HepG2 (cell line): ENCODE results near the gene TRIM69. TPM values are rescaled to one million over a fixed set of nuclear protein-coding genes. Genes with fewer than 3 reads are reported as not detected.

Experiments used
- ARNTL ChIP-seq: sonication (generic); formaldehyde crosslinking; IDR thresholded peaks from 2 replicates; pipeline ENCODE4 v1.4.0; 2020; ENCODE audit warnings: mild to moderate bottlenecking, missing genetic modification reagents
- CAMTA2 ChIP-seq: sonication (generic); formaldehyde crosslinking; IDR thresholded peaks from 2 replicates; pipeline ENCODE4 v1.4.0; 2020; ENCODE audit warnings: mild to moderate bottlenecking, missing genetic modification reagents, borderline replicate concordance
- HDAC1 ChIP-seq: sonication (generic); formaldehyde crosslinking; IDR thresholded peaks from 2 replicates; pipeline ENCODE4 v1.5.1; 2020; ENCODE audit warnings: mild to moderate bottlenecking, missing genetic modification reagents
- HNRNPH1 ChIP-seq: fragments of 200-400 bp; formaldehyde crosslinking; optimal IDR thresholded peaks from 2 replicates; pipeline ENCODE3; 2017; ENCODE audit warnings: mild to moderate bottlenecking, low read depth, low read length
- HOXA3 ChIP-seq: sonication (generic); formaldehyde crosslinking; IDR thresholded peaks from 2 replicates; pipeline ENCODE4 v1.5.0; 2020; ENCODE audit warnings: missing genetic modification reagents
- KDM5B ChIP-seq: sonication (generic); formaldehyde crosslinking; IDR thresholded peaks from 2 replicates; pipeline ENCODE4 v1.4.0; 2020; ENCODE audit warnings: missing genetic modification reagents, mild to moderate bottlenecking, borderline replicate concordance
- KMT2B ChIP-seq: IDR thresholded peaks from 2 replicates; pipeline ENCODE4 v1.6.1; 2016; ENCODE audit warnings: missing genetic modification reagents, missing compliant biosample characterization
- NR2F1 ChIP-seq, 2 experiments: fragments of 450-650 bp in 1 of 2; formaldehyde crosslinking in 1 of 2; IDR thresholded peaks; 2 replicates each; pipeline versions ENCODE4 v1.5.0 to v1.6.1; 2016 to 2020; ENCODE audit warnings: mild to moderate bottlenecking in 1 of 2, missing compliant biosample characterization in 1 of 2, missing genetic modification reagents in 1 of 2, moderate library complexity in 1 of 2
- PHF8 ChIP-seq: sonication (generic); formaldehyde crosslinking; IDR thresholded peaks from 2 replicates; pipeline ENCODE4 v1.5.0; 2020; ENCODE audit warnings: missing genetic modification reagents
- POLR2G ChIP-seq: fragments of 200-400 bp; formaldehyde crosslinking; IDR thresholded peaks from 2 replicates; pipeline ENCODE4 v1.6.1; 2018; ENCODE audit warnings: mild to moderate bottlenecking, low read depth, low read length, moderate library complexity
- RAD21 ChIP-seq: fragments of 450-650 bp; formaldehyde crosslinking; IDR thresholded peaks from 2 replicates; pipeline ENCODE4 v1.5.0; 2020; ENCODE audit warnings: mild to moderate bottlenecking
- RARA ChIP-seq: IDR thresholded peaks from 2 replicates; pipeline ENCODE4 v1.6.1; 2016; ENCODE audit warnings: missing genetic modification reagents, missing compliant biosample characterization
- SALL2 ChIP-seq: sonication (generic); formaldehyde crosslinking; IDR thresholded peaks from 2 replicates; pipeline ENCODE4 v1.8.1; 2023; ENCODE audit warnings: mild to moderate bottlenecking, missing genetic modification reagents, inconsistent platforms
- TBX2 ChIP-seq: sonication (generic); formaldehyde crosslinking; IDR thresholded peaks from 2 replicates; pipeline ENCODE4 v1.5.0; 2020; ENCODE audit warnings: missing genetic modification reagents, mild to moderate bottlenecking, borderline replicate concordance
- TEAD3 ChIP-seq: optimal IDR thresholded peaks from 2 replicates; pipeline ENCODE3; 2016; ENCODE audit warnings: borderline replicate concordance
- ZBTB8A ChIP-seq: sonication (generic); formaldehyde crosslinking; IDR thresholded peaks from 2 replicates; pipeline ENCODE4 v1.4.0; 2020; ENCODE audit warnings: mild to moderate bottlenecking, low read depth, missing genetic modification reagents, borderline replicate concordance
- ZMYM2 ChIP-seq: sonication (generic); formaldehyde crosslinking; IDR thresholded peaks from 2 replicates; pipeline ENCODE4 v1.8.0; 2022; ENCODE audit warnings: mild to moderate bottlenecking, missing genetic modification reagents
- ZNF34 ChIP-seq: sonication (generic); formaldehyde crosslinking; IDR thresholded peaks from 2 replicates; pipeline ENCODE4 v1.4.0; 2020; ENCODE audit warnings: mild to moderate bottlenecking, missing genetic modification reagents, borderline replicate concordance
- ZNF781 ChIP-seq: sonication (generic); formaldehyde crosslinking; IDR thresholded peaks from 2 replicates; pipeline ENCODE4 v1.5.1; 2020; ENCODE audit warnings: borderline replicate concordance, mild to moderate bottlenecking, missing genetic modification reagents; ENCODE audit errors: not compliant biosample characterization
- ZNF792 ChIP-seq: IDR thresholded peaks from 2 replicates; pipeline ENCODE4 v1.6.1; 2016
- polyA plus RNA-seq, 8 experiments: library from polyadenylated mRNA; depleted of rRNA in 3 of 8; stranded (reverse) in 7 of 8; unstranded in 1 of 8; fragments of >200 nt; fragmentation: Illumina TruSeq in 4 of 8; extraction: Trizol in 4 of 8; gene quantifications; 2 replicates each; pipeline versions ENCODE4 v1.2.1 to v1.2.3, GENCODE V29; 2011 to 2016; ENCODE audit warnings: low read depth in 4 of 8, missing spikeins in 1 of 8, mixed read lengths in 1 of 8; ENCODE audit not compliant: insufficient read depth in 1 of 8
- total RNA-seq, 5 experiments: library from RNA; depleted of rRNA; stranded (reverse); fragments of >200 nt; fragmentation: Illumina TruSeq; extraction: Trizol; gene quantifications; 2 replicates each; pipeline ENCODE4 v1.2.3, GENCODE V29; 2016; ENCODE audit warnings: low read depth in 1 of 5
- TF ChIP-seq, protein P1 (sequence below): sonication (generic); formaldehyde crosslinking; IDR thresholded peaks from 2 replicates; pipeline ENCODE4 v1.4.0; 2020; ENCODE audit warnings: missing genetic modification reagents
- TF ChIP-seq, protein P2 (sequence below): sonication (generic); formaldehyde crosslinking; IDR thresholded peaks from 2 replicates; pipeline ENCODE4 v1.8.1; 2023; ENCODE audit warnings: mild to moderate bottlenecking, missing genetic modification reagents, borderline replicate concordance
- TF ChIP-seq, protein P3 (sequence below): sonication (generic); formaldehyde crosslinking; IDR thresholded peaks from 2 replicates; pipeline ENCODE4 v1.4.0; 2020; ENCODE audit warnings: missing genetic modification reagents, mild to moderate bottlenecking, borderline replicate concordance

TRIM69 gene
- total and polyA plus RNA-seq, 2 of the 13 experiments (the other 11 are each of a cell fraction or from before 2014, with no cell fraction given): 2.6 to 3.2 TPM

DNA sequence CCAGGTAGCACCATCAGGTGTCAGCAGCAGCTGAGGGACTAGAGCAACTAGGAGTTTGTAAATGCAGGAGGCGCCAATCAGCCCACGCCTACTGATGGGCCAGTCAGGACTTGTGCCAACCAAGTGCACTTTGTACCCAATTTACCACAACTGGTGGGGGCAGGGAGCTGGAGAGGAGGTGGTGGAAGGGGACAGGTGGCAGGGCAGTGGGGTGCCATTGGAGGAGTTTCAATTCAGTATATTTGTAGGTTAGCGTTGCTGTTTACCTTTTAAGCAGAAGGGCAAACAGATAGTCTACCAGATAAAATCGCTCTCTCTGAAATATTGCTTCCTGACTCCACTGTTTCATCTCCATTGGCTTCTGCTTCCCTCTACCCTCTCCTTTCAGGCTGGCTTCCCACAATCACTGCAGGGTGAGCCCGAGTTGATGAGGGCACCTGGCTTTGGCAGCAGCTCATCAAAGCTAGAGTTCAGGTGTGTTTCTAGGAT lies 75.7 kb downstream of the TRIM69 start (continued):
- TF ChIP-seq, protein P1, sequence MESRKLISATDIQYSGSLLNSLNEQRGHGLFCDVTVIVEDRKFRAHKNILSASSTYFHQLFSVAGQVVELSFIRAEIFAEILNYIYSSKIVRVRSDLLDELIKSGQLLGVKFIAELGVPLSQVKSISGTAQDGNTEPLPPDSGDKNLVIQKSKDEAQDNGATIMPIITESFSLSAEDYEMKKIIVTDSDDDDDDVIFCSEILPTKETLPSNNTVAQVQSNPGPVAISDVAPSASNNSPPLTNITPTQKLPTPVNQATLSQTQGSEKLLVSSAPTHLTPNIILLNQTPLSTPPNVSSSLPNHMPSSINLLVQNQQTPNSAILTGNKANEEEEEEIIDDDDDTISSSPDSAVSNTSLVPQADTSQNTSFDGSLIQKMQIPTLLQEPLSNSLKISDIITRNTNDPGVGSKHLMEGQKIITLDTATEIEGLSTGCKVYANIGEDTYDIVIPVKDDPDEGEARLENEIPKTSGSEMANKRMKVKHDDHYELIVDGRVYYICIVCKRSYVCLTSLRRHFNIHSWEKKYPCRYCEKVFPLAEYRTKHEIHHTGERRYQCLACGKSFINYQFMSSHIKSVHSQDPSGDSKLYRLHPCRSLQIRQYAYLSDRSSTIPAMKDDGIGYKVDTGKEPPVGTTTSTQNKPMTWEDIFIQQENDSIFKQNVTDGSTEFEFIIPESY (CRISPR knock-in tag): 0 out of 2 replicates have a peak, but pooled peaks have one; percentile 24
- TF ChIP-seq RARA (CRISPR knock-in tag): peak; percentile 77
- TF ChIP-seq, protein P2, sequence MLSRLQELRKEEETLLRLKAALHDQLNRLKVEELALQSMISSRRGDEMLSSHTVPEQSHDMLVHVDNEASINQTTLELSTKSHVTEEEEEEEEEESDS (CRISPR knock-in tag): no peak
- peak; percentile 64; the same call in 1 of the 2 replicates for TF ChIP-seq HOXA3 (CRISPR knock-in tag)
- no peak for TF ChIP-seq CAMTA2 (CRISPR knock-in tag)
- TF ChIP-seq SALL2 (CRISPR knock-in tag): 0 out of 2 replicates have a peak, but pooled peaks have one; percentile 43
- TF ChIP-seq KDM5B (CRISPR knock-in tag): 0 out of 2 replicates have a peak, but pooled peaks have one; percentile 33
- peak; percentile 68 for TF ChIP-seq ZNF781 (CRISPR knock-in tag)
- TF ChIP-seq KMT2B: peak; percentile 40; the same call in 1 of the 2 replicates
- no peak for TF ChIP-seq HNRNPH1
- 0 out of 2 replicates have a peak, but pooled peaks have one; percentile 28 for TF ChIP-seq PHF8
- TF ChIP-seq ZNF792: peak; percentile 12; the same call in 1 of the 2 replicates
- peak in 1 of 2 experiments; percentile 23; a peak in 1 of 4 replicates for TF ChIP-seq NR2F1 (CRISPR knock-in tag; IDR thresholded peaks at IDR 0.05)
- TF ChIP-seq ZBTB8A (CRISPR knock-in tag): no peak
- TF ChIP-seq POLR2G: no peak
- peak; percentile 73 for TF ChIP-seq HDAC1 (CRISPR knock-in tag)
- TF ChIP-seq ZMYM2 (CRISPR knock-in tag): 0 out of 2 replicates have a peak, but pooled peaks have one; percentile 24
- TF ChIP-seq TBX2 (CRISPR knock-in tag): peak; percentile 97
- TF ChIP-seq TEAD3 (CRISPR knock-in tag): peak; percentile 79
- 0 out of 2 replicates have a peak, but pooled peaks have one; percentile 27 for TF ChIP-seq ARNTL
- TF ChIP-seq, protein P3, sequence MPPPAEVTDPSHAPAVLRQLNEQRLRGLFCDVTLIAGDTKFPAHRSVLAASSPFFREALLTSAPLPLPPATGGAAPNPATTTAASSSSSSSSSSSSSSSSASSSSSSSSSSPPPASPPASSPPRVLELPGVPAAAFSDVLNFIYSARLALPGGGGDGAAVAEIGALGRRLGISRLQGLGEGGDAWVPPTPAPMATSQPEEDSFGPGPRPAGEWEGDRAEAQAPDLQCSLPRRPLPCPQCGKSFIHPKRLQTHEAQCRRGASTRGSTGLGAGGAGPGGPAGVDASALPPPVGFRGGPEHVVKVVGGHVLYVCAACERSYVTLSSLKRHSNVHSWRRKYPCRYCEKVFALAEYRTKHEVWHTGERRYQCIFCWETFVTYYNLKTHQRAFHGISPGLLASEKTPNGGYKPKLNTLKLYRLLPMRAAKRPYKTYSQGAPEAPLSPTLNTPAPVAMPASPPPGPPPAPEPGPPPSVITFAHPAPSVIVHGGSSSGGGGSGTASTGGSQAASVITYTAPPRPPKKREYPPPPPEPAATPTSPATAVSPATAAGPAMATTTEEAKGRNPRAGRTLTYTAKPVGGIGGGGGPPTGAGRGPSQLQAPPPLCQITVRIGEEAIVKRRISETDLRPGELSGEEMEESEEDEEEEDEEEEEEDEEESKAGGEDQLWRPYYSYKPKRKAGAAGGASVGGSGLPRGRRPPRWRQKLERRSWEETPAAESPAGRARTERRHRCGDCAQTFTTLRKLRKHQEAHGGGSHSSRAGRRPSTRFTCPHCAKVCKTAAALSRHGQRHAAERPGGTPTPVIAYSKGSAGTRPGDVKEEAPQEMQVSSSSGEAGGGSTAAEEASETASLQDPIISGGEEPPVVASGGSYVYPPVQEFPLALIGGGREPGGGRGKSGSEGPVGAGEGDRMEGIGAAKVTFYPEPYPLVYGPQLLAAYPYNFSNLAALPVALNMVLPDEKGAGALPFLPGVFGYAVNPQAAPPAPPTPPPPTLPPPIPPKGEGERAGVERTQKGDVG: peak; percentile 69; the same call in 1 of the 2 replicates
- peak; percentile 62; the same call in 1 of the 2 replicates for TF ChIP-seq RAD21
- TF ChIP-seq ZNF34 (CRISPR knock-in tag): no peak
